PC-3 (cell line): Measurements from ENCODE around the gene PPP1R3G. TPM values are rescaled to one million over a fixed set of nuclear protein-coding genes. Genes with fewer than 3 reads are reported as not detected.

ENCODE experiments used
- total RNA-seq: library from RNA; depleted of rRNA; stranded (reverse); fragments of >200 nt; gene quantifications from 2 replicates; pipeline ENCODE4 v1.2.3, GENCODE V29; 2014; rRNA removed

Gene PPP1R3G
- total RNA-seq, 1 experiment from 2014 or later: 2.8 TPM

Other genes starting within 250 kb of the PPP1R3G start
- gene RPP40, start 81.3 kb upstream of the PPP1R3G start, total RNA-seq: 29.3 and 37.9 TPM in 2 replicates
- gene LYRM4, start 175.6 kb downstream of the PPP1R3G start, total RNA-seq: 18.6 and 27.7 TPM in 2 replicates
- gene FARS2, start 176.2 kb downstream of the PPP1R3G start, total RNA-seq: 18.4 and 23.0 TPM in 2 replicates